ENCODE measurements around the gene TIGIT.

The TIGIT gene

GRCh38 chr3:114313426-114313825 is 19.6 kb downstream of the TIGIT start:
- DNase-seq: no peak

GRCh38 chr3:114314282-114314681 is 20.5 kb downstream of the TIGIT start:
- no peak for DNase-seq

GRCh38 chr3:114318295-114318694 is 24.5 kb downstream of the TIGIT start:
- no peak for DNase-seq

GRCh38 chr3:114319453-114319852 is 25.6 kb downstream of the TIGIT start:
- DNase-seq: no peak

- no peak for DNase-seq
Measured at GRCh38 chr3:114320246-114320645, 26.4 kb downstream of the TIGIT start.

GRCh38 chr3:114323546-114324254 is 29.9 kb downstream of the TIGIT start:
- no peak for DNase-seq

GRCh38 chr3:114327665-114328064 is 33.8 kb downstream of the TIGIT start:
- DNase-seq: no peak

- no peak for DNase-seq
Measured at GRCh38 chr3:114328345-114328744, 34.5 kb downstream of the TIGIT start.

GRCh38 chr3:114329823-114330222 is 36.0 kb downstream of the TIGIT start:
- DNase-seq: no peak

- no peak for DNase-seq
Measured at GRCh38 chr3:114331007-114331406, 37.2 kb downstream of the TIGIT start.

- DNase-seq: no peak
Measured at GRCh38 chr3:114331710-114332109, 37.9 kb downstream of the TIGIT start.

GRCh38 chr3:114332342-114333179 is 38.7 kb downstream of the TIGIT start:
- DNase-seq: no peak

GRCh38 chr3:114333180-114333922 is 39.5 kb downstream of the TIGIT start:
- no peak for DNase-seq

- DNase-seq: no peak
Measured at GRCh38 chr3:114333923-114334240, 40.1 kb downstream of the TIGIT start.

GRCh38 chr3:114336122-114336697 is 42.4 kb downstream of the TIGIT start:
- no peak for DNase-seq

GRCh38 chr3:114336857-114337256 is 43.0 kb downstream of the TIGIT start:
- no peak for DNase-seq

- DNase-seq: no peak
Measured at GRCh38 chr3:114338651-114339357, 45.0 kb downstream of the TIGIT start.

GRCh38 chr3:114344492-114344891 is 50.7 kb downstream of the TIGIT start:
- no peak for DNase-seq

GRCh38 chr3:114350271-114350670 is 56.4 kb downstream of the TIGIT start:
- DNase-seq: no peak

GRCh38 chr3:114350690-114351089 is 56.9 kb downstream of the TIGIT start:
- no peak for DNase-seq

GRCh38 chr3:114351123-114351821 is 57.4 kb downstream of the TIGIT start:
- DNase-seq: no peak

- DNase-seq: no peak
Measured at GRCh38 chr3:114351822-114352145, 58.0 kb downstream of the TIGIT start.
